K562 (cell line): Measurements from ENCODE around the gene FERMT1.

Experiments
- CBFA2T3 ChIP-seq: fragments of 450-650 bp; IDR thresholded peaks from 2 replicates; pipeline ENCODE4 v1.6.1; 2017
- JUND ChIP-seq, 2 experiments: IDR thresholded peaks; 2 replicates in 1 of 2; 3 replicates in 1 of 2; pipeline ENCODE4 v1.6.1; 2011; ENCODE audit warnings: borderline replicate concordance in 2 of 2, low read depth in 2 of 2, low read length in 2 of 2, improper control_type of control experiment in 1 of 2, missing biosample characterization in 1 of 2, missing genetic modification characterization in 1 of 2, missing genetic modification reagents in 1 of 2
- RBBP5 ChIP-seq: fragments of 200-600 bp; sonication (generic); IDR thresholded peaks from 2 replicates; pipeline ENCODE4 v1.6.1; 2012; ENCODE audit warnings: borderline replicate concordance, mild to moderate bottlenecking, low read length, control low read depth, inconsistent platforms; ENCODE audit not compliant: insufficient read depth, poor library complexity, severe bottlenecking
- SIN3A ChIP-seq, 2 experiments: fragments of 150-350 bp in 1 of 2; IDR thresholded peaks; 2 replicates each; pipeline ENCODE4 v1.6.1; 2011 to 2016; ENCODE audit warnings: borderline replicate concordance in 2 of 2, low read depth in 2 of 2, low read length in 2 of 2, mild to moderate bottlenecking in 2 of 2, moderate library complexity in 2 of 2; ENCODE audit not compliant: control insufficient read depth in 1 of 2
- ZNF174 ChIP-seq: fragments of 250-450 bp; sonication (Bioruptor Pico); IDR thresholded peaks from 2 replicates; pipeline ENCODE4 v1.4.0; 2020; ENCODE audit warnings: mild to moderate bottlenecking
- ZNF431 ChIP-seq: sonication (generic); formaldehyde crosslinking; IDR thresholded peaks from 2 replicates; pipeline ENCODE4 v1.8.0; 2022; ENCODE audit warnings: mild to moderate bottlenecking, missing genetic modification reagents
- TF ChIP-seq, protein P1 (sequence below): fragments of 450-650 bp; formaldehyde crosslinking; IDR thresholded peaks from 2 replicates; pipeline ENCODE4 v1.4.0; 2022; ENCODE audit warnings: missing genetic modification characterization
- TF ChIP-seq, protein P2 (sequence below): sonication (generic); formaldehyde crosslinking; IDR thresholded peaks from 2 replicates; pipeline ENCODE4 v1.8.1; 2022; ENCODE audit warnings: missing genetic modification reagents

DNA sequence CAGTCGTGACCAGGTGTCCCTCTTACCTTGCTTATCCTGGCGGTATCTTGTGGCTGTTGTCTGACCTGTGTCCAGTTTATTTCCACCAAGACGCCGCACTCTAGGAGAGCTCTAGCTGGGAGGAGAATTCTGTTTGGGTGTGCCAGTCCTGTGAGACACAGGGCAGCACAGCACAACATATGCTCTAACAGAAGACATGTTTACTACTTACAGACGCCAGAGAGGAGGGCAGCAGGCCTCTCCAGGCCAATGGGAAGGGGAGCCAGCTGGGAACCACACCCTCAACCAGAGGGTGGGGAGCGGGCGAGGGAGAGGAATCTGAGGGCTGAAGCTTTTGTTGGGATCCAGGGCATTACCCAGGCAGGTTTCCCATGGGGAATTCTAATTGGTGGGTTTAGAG is 25.2 kb upstream of the FERMT1 start:
- TF ChIP-seq RBBP5 = no peak
- TF ChIP-seq, protein P1, sequence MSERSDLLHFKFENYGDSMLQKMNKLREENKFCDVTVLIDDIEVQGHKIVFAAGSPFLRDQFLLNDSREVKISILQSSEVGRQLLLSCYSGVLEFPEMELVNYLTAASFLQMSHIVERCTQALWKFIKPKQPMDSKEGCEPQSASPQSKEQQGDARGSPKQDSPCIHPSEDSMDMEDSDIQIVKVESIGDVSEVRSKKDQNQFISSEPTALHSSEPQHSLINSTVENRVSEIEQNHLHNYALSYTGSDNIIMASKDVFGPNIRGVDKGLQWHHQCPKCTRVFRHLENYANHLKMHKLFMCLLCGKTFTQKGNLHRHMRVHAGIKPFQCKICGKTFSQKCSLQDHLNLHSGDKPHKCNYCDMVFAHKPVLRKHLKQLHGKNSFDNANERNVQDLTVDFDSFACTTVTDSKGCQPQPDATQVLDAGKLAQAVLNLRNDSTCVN (CRISPR knock-in tag) = no peak
- TF ChIP-seq, protein P2, sequence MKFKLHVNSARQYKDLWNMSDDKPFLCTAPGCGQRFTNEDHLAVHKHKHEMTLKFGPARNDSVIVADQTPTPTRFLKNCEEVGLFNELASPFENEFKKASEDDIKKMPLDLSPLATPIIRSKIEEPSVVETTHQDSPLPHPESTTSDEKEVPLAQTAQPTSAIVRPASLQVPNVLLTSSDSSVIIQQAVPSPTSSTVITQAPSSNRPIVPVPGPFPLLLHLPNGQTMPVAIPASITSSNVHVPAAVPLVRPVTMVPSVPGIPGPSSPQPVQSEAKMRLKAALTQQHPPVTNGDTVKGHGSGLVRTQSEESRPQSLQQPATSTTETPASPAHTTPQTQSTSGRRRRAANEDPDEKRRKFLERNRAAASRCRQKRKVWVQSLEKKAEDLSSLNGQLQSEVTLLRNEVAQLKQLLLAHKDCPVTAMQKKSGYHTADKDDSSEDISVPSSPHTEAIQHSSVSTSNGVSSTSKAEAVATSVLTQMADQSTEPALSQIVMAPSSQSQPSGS = no peak
- no peak for TF ChIP-seq SIN3A (IDR thresholded peaks at IDR 0.05; ENCODE audit: borderline replicate concordance in 2 of 2, control insufficient read depth in 1 of 2, low read depth in 2 of 2, low read length in 2 of 2)
- TF ChIP-seq ZNF431 = no peak
- no peak for TF ChIP-seq ZNF174 (CRISPR knock-in tag)
- TF ChIP-seq CBFA2T3 = no peak
- TF ChIP-seq JUND (IDR thresholded peaks at IDR 0.05; ENCODE audit: borderline replicate concordance, low read depth, low read length) = no peak
- no peak for TF ChIP-seq JUND (tag; IDR thresholded peaks at IDR 0.05; ENCODE audit: borderline replicate concordance, low read depth, low read length)
